ENCODE data around the gene EIF1AY.
"Not testable (repeated sequence)": the region's sequence is repeated elsewhere in the genome, so short reads cannot be mapped to it uniquely, and the experiment has no call there.

- not testable (repeated sequence) for TF ChIP-seq CTCF, POLR2A (IDR thresholded peaks at IDR 0.05)
Observed at GRCh38 chrY:20552764-20553323, 22.7 kb upstream of the EIF1AY start.

All from tibial nerve (tissue), 3 donors.